ENCODE data around the gene NLRP13. TPM values are rescaled to one million over a fixed set of nuclear protein-coding genes. Genes with fewer than 3 reads are reported as not detected.

Gene NLRP13
- polyA plus RNA-seq, 2 of the 4 experiments (the other 2 are of a cell fraction) = not detected

DNA sequence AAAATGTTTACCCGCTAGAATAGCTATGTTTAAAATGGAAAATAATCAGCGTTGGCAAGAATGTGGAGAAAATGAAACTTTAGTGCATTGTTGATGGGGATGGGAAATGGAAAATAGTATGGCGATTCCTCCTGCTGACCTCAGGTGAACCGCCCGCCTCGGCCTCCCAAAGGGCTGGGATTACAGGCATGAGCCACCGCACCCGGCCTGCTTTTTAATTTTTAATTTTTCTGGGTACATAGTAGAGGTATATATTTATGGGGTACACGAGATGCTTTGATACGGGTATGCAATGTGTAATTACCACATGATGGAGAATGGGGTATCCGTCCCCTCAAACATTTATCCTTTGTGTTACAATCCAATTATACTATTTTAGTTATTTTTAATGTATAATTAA, 8.2 kb upstream of the NLRP13 start:
- POLR2A ChIA-PET = no interaction called here

DNA sequence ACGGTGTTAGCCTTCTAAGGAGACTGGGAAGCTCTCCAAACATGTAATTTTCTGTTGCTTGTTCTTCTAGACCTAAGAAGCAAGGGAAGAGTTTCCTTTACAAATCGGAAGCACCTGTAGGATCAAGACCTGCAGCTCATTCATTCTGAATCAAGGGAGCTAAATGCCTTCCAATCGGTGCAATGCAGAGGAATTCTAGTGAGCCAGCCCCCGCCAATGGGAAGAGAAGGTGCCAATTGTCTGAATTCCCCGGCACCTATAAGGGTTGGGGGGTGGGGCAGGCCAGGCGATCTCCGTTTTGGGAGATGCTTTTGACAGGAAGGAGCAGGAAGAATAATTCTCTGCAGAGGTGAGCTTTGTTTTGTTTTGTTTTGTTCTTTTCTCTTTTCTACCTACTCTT, 7.1 kb upstream of the NLRP13 start:
- ATAC-seq (no peak), DNase-seq (ENCODE audit: low read depth in 1 of 2, low spot score in 1 of 2) (no peak), FAIRE-seq (no peak)
- Histone ChIP-seq H3K4me3 (no peak overlapping the region), H3K27ac (no peak overlapping the region), H3K4me2 (no peak overlapping the region), H3K9me3 (peaks cover 13% of the 10 kb centered on the region; the same call in 2 of the 3 replicates), H3K4me1 (no peaks in the 10 kb centered on the region)
- TF ChIP-seq ZC3H11A (IDR thresholded peaks at IDR 0.05) = no peak
- no peak for TF ChIP-seq CHD4 (IDR thresholded peaks at IDR 0.05; ENCODE audit: borderline replicate concordance)
- no peak for TF ChIP-seq ZFP36 (IDR thresholded peaks at IDR 0.05; ENCODE audit: borderline replicate concordance, partially characterized antibody)
- no peak for TF ChIP-seq RNF2 (IDR thresholded peaks at IDR 0.05; ENCODE audit: borderline replicate concordance, low read depth)
- no peak for TF ChIP-seq ZSCAN20 (CRISPR knock-in tag; IDR thresholded peaks at IDR 0.05)
- no peak for TF ChIP-seq SMC3 (IDR thresholded peaks at IDR 0.05)
- TF ChIP-seq BHLHE40 (IDR thresholded peaks at IDR 0.05; ENCODE audit: low read depth, low read length) = no peak
- POLR2A ChIA-PET = no interaction called here
- 14% methylated on average over 7 of the region's 7 CpGs for WGBS (ENCODE audit: missing lambda C conversion rate)
- CTCF ChIA-PET = interaction anchor here (1.3 kb wide), 1 partner anchor 31 kb away, joined by 4 read pairs; no protein-coding TSS in a partner anchor

More for the DNA sequence above, 8.2 kb upstream of the NLRP13 start:
- no peaks in the 10 kb centered on the region for H3K4me1 ChIP-seq
- H3K9me3 ChIP-seq = peaks cover 10% of the 10 kb centered on the region; the same call in 2 of the 3 replicates
- TF ChIP-seq, protein P1, sequence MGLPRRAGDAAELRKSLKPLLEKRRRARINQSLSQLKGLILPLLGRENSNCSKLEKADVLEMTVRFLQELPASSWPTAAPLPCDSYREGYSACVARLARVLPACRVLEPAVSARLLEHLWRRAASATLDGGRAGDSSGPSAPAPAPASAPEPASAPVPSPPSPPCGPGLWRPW (IDR thresholded peaks at IDR 0.05) = no peak
- no peak for TF ChIP-seq RFX5 (IDR thresholded peaks at IDR 0.05)
- no peak for TF ChIP-seq FOXS1 (CRISPR knock-in tag; IDR thresholded peaks at IDR 0.05)
- TF ChIP-seq HDAC2 (IDR thresholded peaks at IDR 0.05) = no peak
- TF ChIP-seq POLR2AphosphoS2 (conservative IDR thresholded peaks at IDR 0.05; ENCODE audit: low read length) = no peak
- TF ChIP-seq NPAS2 (CRISPR knock-in tag; IDR thresholded peaks at IDR 0.05; ENCODE audit: borderline replicate concordance) = no peak
- TF ChIP-seq, protein P2, sequence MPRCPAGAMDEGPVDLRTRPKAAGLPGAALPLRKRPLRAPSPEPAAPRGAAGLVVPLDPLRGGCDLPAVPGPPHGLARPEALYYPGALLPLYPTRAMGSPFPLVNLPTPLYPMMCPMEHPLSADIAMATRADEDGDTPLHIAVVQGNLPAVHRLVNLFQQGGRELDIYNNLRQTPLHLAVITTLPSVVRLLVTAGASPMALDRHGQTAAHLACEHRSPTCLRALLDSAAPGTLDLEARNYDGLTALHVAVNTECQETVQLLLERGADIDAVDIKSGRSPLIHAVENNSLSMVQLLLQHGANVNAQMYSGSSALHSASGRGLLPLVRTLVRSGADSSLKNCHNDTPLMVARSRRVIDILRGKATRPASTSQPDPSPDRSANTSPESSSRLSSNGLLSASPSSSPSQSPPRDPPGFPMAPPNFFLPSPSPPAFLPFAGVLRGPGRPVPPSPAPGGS (IDR thresholded peaks at IDR 0.05) = no peak
- no peak for TF ChIP-seq ESRRA (IDR thresholded peaks at IDR 0.05; ENCODE audit: borderline replicate concordance, low read length)
- TF ChIP-seq POLR2A (IDR thresholded peaks at IDR 0.05; ENCODE audit: low read length) = no peak
- ATAC-seq (no peak), DNase-seq (ENCODE audit: low read depth in 1 of 2, low spot score in 1 of 2) (no peak), FAIRE-seq (no peak)
- H3K27ac ChIP-seq = no peak overlapping the region
- WGBS (ENCODE audit: missing lambda C conversion rate) = 30% methylated on average over 11 of the region's 11 CpGs
- H3K4me2 ChIP-seq = no peak overlapping the region
- CTCF ChIA-PET = no interaction called here
- no peak overlapping the region for H3K4me3 ChIP-seq

DNA sequence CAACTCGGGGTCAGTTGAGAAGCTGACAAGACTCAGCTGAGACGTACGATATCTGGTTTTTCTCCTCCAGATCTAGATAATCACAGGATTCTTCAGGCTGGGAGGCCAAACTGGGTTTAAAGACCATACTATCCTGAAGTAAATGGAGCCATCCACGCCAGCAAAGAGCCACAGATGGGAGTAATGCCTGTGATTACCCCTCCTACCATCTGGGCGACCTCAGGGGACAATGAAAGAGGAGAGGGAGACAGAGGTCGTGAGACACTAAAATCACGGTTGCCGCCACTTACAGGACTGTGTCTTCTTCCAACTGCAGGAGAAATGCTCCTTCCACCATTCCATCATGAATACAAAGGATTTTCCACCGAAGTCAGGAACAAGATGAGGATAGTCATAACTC, 3.1 kb upstream of the NLRP13 start:
- WGBS (ENCODE audit: missing lambda C conversion rate) = 25% methylated on average over 9 of the region's 9 CpGs
- POLR2A ChIA-PET = no interaction called here
- no peak for TF ChIP-seq RFX5 (IDR thresholded peaks at IDR 0.05)
- TF ChIP-seq EP300 (IDR thresholded peaks at IDR 0.05) = no peak
- no peak for TF ChIP-seq ZFP36 (IDR thresholded peaks at IDR 0.05; ENCODE audit: borderline replicate concordance, partially characterized antibody)
- no peak for TF ChIP-seq TFCP2L1 (CRISPR knock-in tag; IDR thresholded peaks at IDR 0.05)
- no peak for TF ChIP-seq RNF2 (IDR thresholded peaks at IDR 0.05; ENCODE audit: borderline replicate concordance, low read depth)
- CTCF ChIA-PET = no interaction called here
- Histone ChIP-seq H3K4me3 (no peak overlapping the region), H3K4me2 (no peak overlapping the region), H3K27ac (no peak overlapping the region), H3K9me3 (peaks cover 13% of the 10 kb centered on the region; the same call in 2 of the 3 replicates), H3K4me1 (no peaks in the 10 kb centered on the region)
- DNase-seq (ENCODE audit: low read depth in 1 of 2, low spot score in 1 of 2) = no peak
- no peak for FAIRE-seq
- ATAC-seq = no peak

DNA sequence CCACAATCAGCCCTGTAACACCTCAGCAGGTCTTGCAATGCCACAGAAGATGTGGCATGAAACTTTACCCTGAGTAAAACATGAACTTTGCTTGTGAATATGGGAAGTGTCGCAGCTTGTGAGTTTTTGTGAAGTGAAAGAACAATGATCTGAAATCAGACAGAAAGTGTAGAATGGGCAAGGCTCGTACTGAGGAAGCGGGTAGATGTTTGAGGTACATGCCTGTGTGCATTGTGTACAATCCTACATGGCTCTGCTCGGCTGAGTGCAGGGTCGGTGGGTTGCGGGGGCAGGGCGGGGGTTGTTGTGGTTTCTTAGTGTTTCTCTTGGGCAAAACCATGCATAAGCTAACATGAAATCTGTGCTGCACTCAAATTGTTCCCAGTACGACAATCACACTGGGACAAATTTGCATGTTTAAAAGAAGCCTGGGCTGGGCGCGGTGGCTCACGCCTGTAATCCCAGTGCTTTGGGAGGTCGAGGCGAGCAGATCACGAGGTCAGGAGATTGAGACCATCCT, 1.1 kb downstream of the NLRP13 start:
- WGBS (ENCODE audit: missing lambda C conversion rate) = 23% methylated on average over 14 of the region's 14 CpGs
- Histone ChIP-seq H3K27ac (no peak overlapping the region), H3K4me2 (no peak overlapping the region), H3K4me1 (no peaks in the 10 kb centered on the region), H3K9me3 (peaks cover 5% of the 10 kb centered on the region; the same call in 1 of the 3 replicates), H3K4me3 (no peak overlapping the region)
- no peak for DNase-seq (ENCODE audit: low read depth in 1 of 2, low spot score in 1 of 2)
- no peak for ATAC-seq
- FAIRE-seq = no peak
- POLR2A ChIA-PET = no interaction called here
- CTCF ChIA-PET = no interaction called here
- no peak for TF ChIP-seq HEYL (CRISPR knock-in tag; IDR thresholded peaks at IDR 0.05)
- no peak for TF ChIP-seq RARB (CRISPR knock-in tag; IDR thresholded peaks at IDR 0.05)
- TF ChIP-seq CHD4 (IDR thresholded peaks at IDR 0.05; ENCODE audit: borderline replicate concordance) = no peak
- TF ChIP-seq, protein P3, sequence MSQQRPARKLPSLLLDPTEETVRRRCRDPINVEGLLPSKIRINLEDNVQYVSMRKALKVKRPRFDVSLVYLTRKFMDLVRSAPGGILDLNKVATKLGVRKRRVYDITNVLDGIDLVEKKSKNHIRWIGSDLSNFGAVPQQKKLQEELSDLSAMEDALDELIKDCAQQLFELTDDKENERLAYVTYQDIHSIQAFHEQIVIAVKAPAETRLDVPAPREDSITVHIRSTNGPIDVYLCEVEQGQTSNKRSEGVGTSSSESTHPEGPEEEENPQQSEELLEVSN (IDR thresholded peaks at IDR 0.05; ENCODE audit: borderline replicate concordance, low read depth) = no peak
- TF ChIP-seq RNF2 (IDR thresholded peaks at IDR 0.05; ENCODE audit: borderline replicate concordance, low read depth) = no peak
- TF ChIP-seq FOSL2 (IDR thresholded peaks at IDR 0.05) = no peak
- TF ChIP-seq FOSL2 (CRISPR knock-in tag; IDR thresholded peaks at IDR 0.05) = no peak
- no peak for TF ChIP-seq JUN (IDR thresholded peaks at IDR 0.05)
- TF ChIP-seq POLR2AphosphoS2 (conservative IDR thresholded peaks at IDR 0.05; ENCODE audit: low read length) = no peak
- TF ChIP-seq MAZ (IDR thresholded peaks at IDR 0.05; ENCODE audit: borderline replicate concordance, low read depth, low read length) = no peak
- TF ChIP-seq ZC3H11A (IDR thresholded peaks at IDR 0.05) = no peak
- no peak for TF ChIP-seq NR3C1 (IDR thresholded peaks at IDR 0.05)
- TF ChIP-seq ZNF302 (CRISPR knock-in tag; IDR thresholded peaks at IDR 0.05) = no peak
- no peak for TF ChIP-seq EHMT2 (IDR thresholded peaks at IDR 0.05; ENCODE audit: low read depth)
- TF ChIP-seq, protein P4, sequence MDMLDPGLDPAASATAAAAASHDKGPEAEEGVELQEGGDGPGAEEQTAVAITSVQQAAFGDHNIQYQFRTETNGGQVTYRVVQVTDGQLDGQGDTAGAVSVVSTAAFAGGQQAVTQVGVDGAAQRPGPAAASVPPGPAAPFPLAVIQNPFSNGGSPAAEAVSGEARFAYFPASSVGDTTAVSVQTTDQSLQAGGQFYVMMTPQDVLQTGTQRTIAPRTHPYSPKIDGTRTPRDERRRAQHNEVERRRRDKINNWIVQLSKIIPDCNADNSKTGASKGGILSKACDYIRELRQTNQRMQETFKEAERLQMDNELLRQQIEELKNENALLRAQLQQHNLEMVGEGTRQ (IDR thresholded peaks at IDR 0.05) = no peak
- no peak for TF ChIP-seq RCOR1 (IDR thresholded peaks at IDR 0.05; ENCODE audit: low read depth, low read length)
- TF ChIP-seq EHF (CRISPR knock-in tag; IDR thresholded peaks at IDR 0.05) = no peak
- TF ChIP-seq CBX2 (IDR thresholded peaks at IDR 0.05; ENCODE audit: borderline replicate concordance, low read depth) = no peak
